ENCODE data around the gene EXO1. TPM values are rescaled to one million over a fixed set of nuclear protein-coding genes. Genes with fewer than 3 reads are reported as not detected.
"Not testable (repeated sequence)": the region's sequence is repeated elsewhere in the genome, so short reads cannot be mapped to it uniquely, and the experiment has no call there.

EXO1 gene
- total RNA-seq, 1 donor from 2014 or later: 3.8 TPM

DNA sequence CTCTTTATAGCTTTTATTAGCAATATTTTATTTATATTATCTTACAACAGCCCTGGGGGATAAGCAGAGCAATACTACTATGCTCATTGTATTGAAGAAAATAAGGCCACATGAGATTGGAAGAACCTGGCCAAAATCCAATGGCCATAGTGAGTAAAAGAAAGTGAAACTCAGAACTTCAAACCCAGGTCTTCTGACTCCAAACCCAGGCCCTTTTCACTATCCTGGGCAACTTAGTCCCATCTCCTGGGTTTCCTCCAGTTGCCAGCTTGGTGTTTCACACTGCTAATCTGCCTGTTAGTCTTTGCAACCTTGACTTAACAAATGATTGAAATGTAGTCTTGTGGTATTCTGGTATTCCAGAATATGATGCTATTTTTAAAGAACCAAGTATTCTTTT, 22.4 kb upstream of the EXO1 start:
- no peak for DNase-seq (ENCODE audit: low spot score)
- TF ChIP-seq, protein P1, sequence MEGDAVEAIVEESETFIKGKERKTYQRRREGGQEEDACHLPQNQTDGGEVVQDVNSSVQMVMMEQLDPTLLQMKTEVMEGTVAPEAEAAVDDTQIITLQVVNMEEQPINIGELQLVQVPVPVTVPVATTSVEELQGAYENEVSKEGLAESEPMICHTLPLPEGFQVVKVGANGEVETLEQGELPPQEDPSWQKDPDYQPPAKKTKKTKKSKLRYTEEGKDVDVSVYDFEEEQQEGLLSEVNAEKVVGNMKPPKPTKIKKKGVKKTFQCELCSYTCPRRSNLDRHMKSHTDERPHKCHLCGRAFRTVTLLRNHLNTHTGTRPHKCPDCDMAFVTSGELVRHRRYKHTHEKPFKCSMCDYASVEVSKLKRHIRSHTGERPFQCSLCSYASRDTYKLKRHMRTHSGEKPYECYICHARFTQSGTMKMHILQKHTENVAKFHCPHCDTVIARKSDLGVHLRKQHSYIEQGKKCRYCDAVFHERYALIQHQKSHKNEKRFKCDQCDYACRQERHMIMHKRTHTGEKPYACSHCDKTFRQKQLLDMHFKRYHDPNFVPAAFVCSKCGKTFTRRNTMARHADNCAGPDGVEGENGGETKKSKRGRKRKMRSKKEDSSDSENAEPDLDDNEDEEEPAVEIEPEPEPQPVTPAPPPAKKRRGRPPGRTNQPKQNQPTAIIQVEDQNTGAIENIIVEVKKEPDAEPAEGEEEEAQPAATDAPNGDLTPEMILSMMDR (IDR thresholded peaks at IDR 0.05): no peak
- no peak overlapping the region for H3K4me3 Mint-ChIP-seq (ENCODE audit: unreplicated experiment)
- no peak overlapping the region for H3K27ac Mint-ChIP-seq (ENCODE audit: unreplicated experiment)
- H3K9me3 Mint-ChIP-seq (ENCODE audit: low read depth): no peaks in the 10 kb centered on the region
- H3K36me3 Mint-ChIP-seq (ENCODE audit: low read depth): no peaks in the 10 kb centered on the region
- peaks cover 36% of the 10 kb centered on the region for H3K4me1 Mint-ChIP-seq (ENCODE audit: low read depth)
- H3K27me3 Mint-ChIP-seq (ENCODE audit: low read depth): peaks cover 1% of the 10 kb centered on the region

DNA sequence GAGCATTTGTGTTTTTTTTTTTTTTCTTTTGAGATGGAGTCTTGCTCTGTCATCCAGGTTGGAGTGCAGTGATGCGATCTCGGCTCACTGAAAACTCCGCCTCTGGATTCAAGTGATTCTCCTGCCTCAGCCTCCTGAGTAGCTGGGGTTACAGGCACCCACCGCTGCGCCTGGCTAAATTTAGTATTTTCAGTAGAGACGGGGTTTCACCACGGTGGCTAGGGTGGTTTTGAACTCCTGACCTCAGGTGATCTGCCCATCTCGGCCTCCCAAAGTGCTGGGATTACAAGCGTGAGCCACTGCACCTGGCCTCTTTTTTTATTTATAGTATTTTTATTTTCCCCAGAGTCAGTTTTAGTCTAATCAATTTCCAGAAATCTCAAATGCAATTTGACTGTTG, 21.4 kb upstream of the EXO1 start:
- not testable (repeated sequence) for H3K9me3 Mint-ChIP-seq (ENCODE audit: low read depth); H3K4me3 Mint-ChIP-seq (ENCODE audit: unreplicated experiment); H3K36me3 Mint-ChIP-seq (ENCODE audit: low read depth); DNase-seq (ENCODE audit: low spot score); H3K27me3 Mint-ChIP-seq (ENCODE audit: low read depth)
- H3K27ac Mint-ChIP-seq (ENCODE audit: unreplicated experiment): peak overlapping the region; percentile 29
- H3K4me1 Mint-ChIP-seq (ENCODE audit: low read depth): peaks cover 36% of the 10 kb centered on the region

DNA sequence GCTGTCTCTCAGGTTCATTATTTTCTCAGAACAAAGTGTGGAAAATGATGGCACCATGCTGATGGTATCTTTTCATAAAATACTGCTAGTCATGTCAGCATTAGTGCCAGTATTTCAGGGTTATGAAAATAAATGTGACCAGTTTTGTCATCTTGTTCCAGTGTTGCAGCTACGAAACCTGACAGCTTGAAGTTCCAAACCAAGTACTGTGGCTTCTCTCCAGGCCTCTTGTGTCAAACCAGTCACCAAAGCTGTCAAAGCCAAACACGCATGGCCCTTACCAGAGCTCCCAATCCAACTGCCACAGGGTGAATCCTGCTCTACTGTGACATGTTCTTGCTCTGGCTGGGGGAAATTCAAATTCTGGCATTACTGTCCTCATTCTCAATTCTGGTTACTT, 20.7 kb upstream of the EXO1 start:
- Mint-ChIP-seq H3K4me3 (ENCODE audit: unreplicated experiment) (no peak overlapping the region), H3K9me3 (ENCODE audit: low read depth) (no peaks in the 10 kb centered on the region), H3K27me3 (ENCODE audit: low read depth) (peaks cover 4% of the 10 kb centered on the region), H3K27ac (ENCODE audit: unreplicated experiment) (peak overlapping the region; percentile 58), H3K36me3 (ENCODE audit: low read depth) (no peaks in the 10 kb centered on the region), H3K4me1 (ENCODE audit: low read depth) (peaks cover 36% of the 10 kb centered on the region)
- TF ChIP-seq, protein P1 (IDR thresholded peaks at IDR 0.05): no peak
- no peak for DNase-seq (ENCODE audit: low spot score)

DNA sequence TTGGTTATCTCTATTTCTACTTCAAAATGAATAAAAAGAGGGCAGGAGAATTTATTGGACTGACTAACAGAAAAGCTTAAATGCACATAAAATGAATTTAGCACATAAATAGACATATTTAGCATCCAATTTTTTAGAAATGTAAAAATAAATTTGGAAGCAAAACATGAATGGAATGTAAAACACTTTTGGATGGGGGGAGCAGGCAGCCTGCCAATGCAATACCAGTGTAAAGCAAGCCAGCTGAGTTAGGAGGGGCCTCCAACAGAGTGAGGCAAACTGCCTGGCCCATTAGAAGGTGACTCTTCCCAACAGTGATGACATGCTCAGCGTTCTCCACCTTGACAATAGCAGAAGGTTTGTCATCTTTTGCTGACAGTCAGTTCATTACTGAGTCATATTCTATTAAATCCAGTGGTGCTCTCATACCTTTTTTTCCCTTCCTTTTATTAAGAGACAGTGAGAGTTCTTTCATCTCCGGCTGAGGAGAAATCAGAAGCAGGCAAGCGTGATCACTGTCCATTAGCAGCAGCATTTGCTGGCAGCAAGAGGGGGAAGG, 19.5 kb upstream of the EXO1 start:
- Mint-ChIP-seq H3K27me3 (ENCODE audit: low read depth) (peaks cover 6% of the 10 kb centered on the region), H3K4me1 (ENCODE audit: low read depth) (peaks cover 36% of the 10 kb centered on the region), H3K27ac (ENCODE audit: unreplicated experiment) (peak overlapping the region; percentile 53), H3K36me3 (ENCODE audit: low read depth) (no peaks in the 10 kb centered on the region), H3K4me3 (ENCODE audit: unreplicated experiment) (no peak overlapping the region), H3K9me3 (ENCODE audit: low read depth) (no peaks in the 10 kb centered on the region)
- no peak for DNase-seq (ENCODE audit: low spot score)
- TF ChIP-seq, protein P1 (IDR thresholded peaks at IDR 0.05): no peak

DNA sequence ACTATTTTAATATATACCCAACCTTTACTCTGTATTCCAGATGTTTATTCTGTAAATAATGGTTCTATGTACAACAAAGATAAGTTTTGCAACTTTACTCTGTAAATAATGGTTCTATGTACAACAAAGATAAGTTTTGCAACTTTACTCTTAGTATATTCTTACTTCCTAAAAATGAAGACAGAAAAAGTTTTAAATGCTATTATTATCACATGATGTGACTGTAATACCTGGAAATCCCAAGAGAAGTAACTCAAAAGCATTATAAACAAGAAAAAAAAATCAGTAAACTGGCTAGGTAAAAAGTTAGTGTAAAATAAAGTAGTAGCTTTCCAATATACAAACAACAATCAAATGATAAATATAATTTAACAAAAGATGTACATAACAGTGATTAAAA, 18.5 kb upstream of the EXO1 start:
- H3K9me3 Mint-ChIP-seq (ENCODE audit: low read depth): no peaks in the 10 kb centered on the region
- no peak overlapping the region for H3K27ac Mint-ChIP-seq (ENCODE audit: unreplicated experiment)
- peaks cover 36% of the 10 kb centered on the region for H3K4me1 Mint-ChIP-seq (ENCODE audit: low read depth)
- peaks cover 6% of the 10 kb centered on the region for H3K27me3 Mint-ChIP-seq (ENCODE audit: low read depth)
- DNase-seq (ENCODE audit: low spot score): no peak
- H3K36me3 Mint-ChIP-seq (ENCODE audit: low read depth): no peaks in the 10 kb centered on the region
- H3K4me3 Mint-ChIP-seq (ENCODE audit: unreplicated experiment): no peak overlapping the region
- TF ChIP-seq, protein P1 (IDR thresholded peaks at IDR 0.05): no peak

DNA sequence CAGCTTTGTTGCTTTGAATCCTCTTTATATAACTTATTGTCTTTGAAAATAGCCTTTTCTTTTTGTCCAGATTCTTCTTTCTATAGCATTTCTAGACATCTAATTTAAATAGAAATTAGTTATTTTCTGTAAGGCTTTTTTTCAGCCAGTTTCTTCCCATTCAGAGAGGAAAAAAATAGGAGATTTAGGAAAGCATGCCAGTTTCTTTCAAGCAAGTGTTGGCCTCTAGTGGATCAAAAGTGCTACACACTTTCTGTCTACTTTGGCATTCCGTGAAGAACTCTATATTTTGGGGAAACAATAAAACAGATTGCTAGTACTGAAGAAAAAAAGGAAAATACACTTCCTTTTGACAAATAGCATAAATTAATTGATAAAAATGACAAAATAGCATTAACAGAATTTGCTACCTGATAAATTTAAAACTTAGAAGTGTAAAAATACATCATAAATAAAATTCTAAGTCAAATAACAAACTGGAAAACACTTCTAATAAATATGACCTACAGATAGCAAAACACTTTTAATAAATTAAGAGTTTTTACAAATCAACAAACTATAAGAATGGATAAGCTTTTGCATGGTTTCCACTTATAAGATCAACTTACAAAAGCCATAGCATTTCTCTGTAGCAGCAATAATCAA, 13.1 kb upstream of the EXO1 start:
- H3K4me3 Mint-ChIP-seq (ENCODE audit: unreplicated experiment): no peak overlapping the region
- peaks cover 12% of the 10 kb centered on the region for H3K4me1 Mint-ChIP-seq (ENCODE audit: low read depth)
- H3K27ac Mint-ChIP-seq (ENCODE audit: unreplicated experiment): no peak overlapping the region
- TF ChIP-seq, protein P1 (IDR thresholded peaks at IDR 0.05): peak; percentile 94
- no peaks in the 10 kb centered on the region for H3K36me3 Mint-ChIP-seq (ENCODE audit: low read depth)
- H3K9me3 Mint-ChIP-seq (ENCODE audit: low read depth): no peaks in the 10 kb centered on the region
- DNase-seq (ENCODE audit: low spot score): no peak
- peaks cover 6% of the 10 kb centered on the region for H3K27me3 Mint-ChIP-seq (ENCODE audit: low read depth)
